ENCODE data around the gene ZNF621. TPM values are rescaled to one million over a fixed set of nuclear protein-coding genes. Genes with fewer than 3 reads are reported as not detected.

Gene ZNF621
- 11.0 and 11.5 TPM in 2 replicates for total RNA-seq

GRCh38 chr3:40524568-40525285, at the start of gene ZNF621:
Gene ZNF621, plus strand, starts transcription at chr3:40524960. Its CDS starts 881 bp downstream, at chr3:40525841.

GRCh38 chr3:40476478-40477470, 48.0 kb upstream of the ZNF621 start, which contains the start of gene ZNF619:
Gene ZNF619, plus strand, starts transcription at chr3:40477122. Its CDS starts 858 bp downstream, at chr3:40477980.

GRCh38 chr3:40505599-40506462, 18.9 kb upstream of the ZNF621 start, which contains the start of gene ZNF620:
Gene ZNF620, plus strand, starts transcription at chr3:40506039. Its CDS starts 314 bp downstream, at chr3:40506353.

Other genes starting within 250 kb of the ZNF621 start
- 14.4 and 22.9 TPM in 2 replicates for gene EIF1B, start 215.3 kb upstream of the ZNF621 start, total RNA-seq
- gene ENTPD3, start 137.8 kb upstream of the ZNF621 start, total RNA-seq, result 0.18 TPM in 1 of 2 replicates, not detected in the other
- 368 and 376 TPM in 2 replicates for gene RPL14, start 67.6 kb upstream of the ZNF621 start, total RNA-seq
- 1.4 and 2.9 TPM in 2 replicates for gene ZNF619, start 47.8 kb upstream of the ZNF621 start, total RNA-seq
- gene ZNF620, start 18.9 kb upstream of the ZNF621 start, total RNA-seq, result 0.72 and 1.9 TPM in 2 replicates

Measured in cardiac atrium fibroblast (primary cell).